ENCODE results near the gene APBA2. TPM values are rescaled to one million over a fixed set of nuclear protein-coding genes. Genes with fewer than 3 reads are reported as not detected.

The APBA2 gene
- total and polyA plus RNA-seq, 2 of the 4 experiments (the other 2 are of a cell fraction) = 21.7 to 33.0 TPM

DNA sequence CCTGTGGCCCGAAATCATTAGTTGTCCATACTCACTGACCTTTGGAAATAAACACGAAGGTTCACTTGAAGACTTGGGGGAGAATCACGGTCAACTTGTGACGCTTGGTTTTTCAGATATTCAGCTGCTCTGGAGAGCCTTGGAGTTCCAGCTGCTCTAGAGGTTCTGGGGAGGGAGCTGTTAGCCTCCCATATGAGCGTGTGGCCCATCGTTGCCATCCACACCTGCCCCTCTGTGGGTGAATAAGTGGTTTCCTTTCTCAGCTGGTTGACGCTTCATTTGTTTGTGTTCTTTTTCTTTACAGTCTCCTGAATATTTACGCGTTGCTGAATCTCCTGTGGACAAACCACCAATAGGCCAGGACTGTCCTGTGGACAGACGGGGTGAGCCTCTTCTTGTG, 35.6 kb downstream of the APBA2 start:
- no CpG with 5 or more reads among the region's 10 CpGs for WGBS, 2 experiments (ENCODE audit: extremely low coverage in 2 of 2, insufficient read length in 1 of 2)
- no TSS peak for BruUV-seq (replicated peaks)
- Histone ChIP-seq H4K8ac (ENCODE audit: low read depth in 2 of 2, low read length in 2 of 2) (no peak overlapping the region), H4K91ac (ENCODE audit: insufficient read depth, low read depth, low read length) (no peak overlapping the region), H3K4me1 (ENCODE audit: control insufficient read depth, insufficient read depth, low read length) (no peaks in the 10 kb centered on the region), H4K20me1 (ENCODE audit: insufficient read depth, low read length) (peaks cover 19% of the 10 kb centered on the region), H3K18ac (ENCODE audit: low read depth, low read length) (no peak overlapping the region), H3K14ac (replicated peaks; ENCODE audit: low read depth, low read length) (no peak overlapping the region), H2AK5ac (ENCODE audit: low read depth, low read length) (no peak overlapping the region), H2BK15ac (ENCODE audit: low read depth, low read length) (no peak overlapping the region), H3K4me3 (ENCODE audit: insufficient read depth, low read depth, low read length) (no peak overlapping the region), H3K56ac (ENCODE audit: extremely low read depth, insufficient read depth, low read length) (no peak overlapping the region), H3K36me3 (ENCODE audit: control insufficient read depth, insufficient read depth, low read length) (peaks cover 8% of the 10 kb centered on the region), H3K23ac (ENCODE audit: low read depth, low read length) (no peak overlapping the region), H2AFZ (replicated peaks; ENCODE audit: low read length, poor library complexity) (no peak overlapping the region), H2BK5ac (ENCODE audit: low read depth, low read length, poor library complexity, severe bottlenecking) (no peak overlapping the region), H3K27ac (ENCODE audit: insufficient read depth, low read length) (no peak overlapping the region), H3K27me3 (ENCODE audit: control insufficient read depth, insufficient read depth, low read length) (no peaks in the 10 kb centered on the region), H3K79me1 (ENCODE audit: low read depth in 1 of 2, low read length in 2 of 2) (peaks cover 3 to 50% of the 10 kb centered on the region in 2 experiments), H2BK20ac (ENCODE audit: low read depth, low read length) (no peak overlapping the region), H3K4me2 (ENCODE audit: low read depth, low read length) (no peak overlapping the region), H4K5ac (ENCODE audit: low read depth, low read length) (no peak overlapping the region), H3K9ac (ENCODE audit: low read depth, low read length) (no peak overlapping the region), H2AK9ac (replicated peaks; ENCODE audit: low read depth, low read length, poor library complexity) (no peak overlapping the region), H2BK120ac (ENCODE audit: low read depth, low read length) (no peak overlapping the region), H3K9me3 (ENCODE audit: control insufficient read depth, insufficient read depth, low read length) (no peaks in the 10 kb centered on the region), H3K4ac (ENCODE audit: low read depth, low read length) (no peak overlapping the region), H3K9me1 (ENCODE audit: insufficient read depth, low read length) (peaks cover 8% of the 10 kb centered on the region)
- TF ChIP-seq MXI1 (IDR thresholded peaks at IDR 0.05; ENCODE audit: borderline replicate concordance, low read depth, low read length) (no peak), RFX5 (IDR thresholded peaks at IDR 0.05; ENCODE audit: low read depth, low read length) (no peak), RCOR1 (IDR thresholded peaks at IDR 0.05; ENCODE audit: insufficient replicate concordance, low read length) (no peak), MAFK (IDR thresholded peaks at IDR 0.05; ENCODE audit: low read depth, low read length) (no peak), POLR2A (IDR thresholded peaks at IDR 0.05; ENCODE audit: low read depth, low read length) (no peak), NFE2L2 (IDR thresholded peaks at IDR 0.05; ENCODE audit: low read depth, low read length) (no peak), CEBPB (IDR thresholded peaks at IDR 0.05; ENCODE audit: low read depth, low read length) (no peak), BHLHE40 (IDR thresholded peaks at IDR 0.05; ENCODE audit: low read depth, low read length) (no peak), CHD1 (IDR thresholded peaks at IDR 0.05; ENCODE audit: low read depth, low read length) (no peak), RAD21 (IDR thresholded peaks at IDR 0.05; ENCODE audit: low read length) (no peak), FOS (IDR thresholded peaks at IDR 0.05; ENCODE audit: low read depth, low read length) (no peak), MAZ (IDR thresholded peaks at IDR 0.05; ENCODE audit: borderline replicate concordance, low read depth, low read length) (no peak), SMC3 (IDR thresholded peaks at IDR 0.05; ENCODE audit: low read depth, low read length) (no peak)
- TF ChIP-seq, protein P1, sequence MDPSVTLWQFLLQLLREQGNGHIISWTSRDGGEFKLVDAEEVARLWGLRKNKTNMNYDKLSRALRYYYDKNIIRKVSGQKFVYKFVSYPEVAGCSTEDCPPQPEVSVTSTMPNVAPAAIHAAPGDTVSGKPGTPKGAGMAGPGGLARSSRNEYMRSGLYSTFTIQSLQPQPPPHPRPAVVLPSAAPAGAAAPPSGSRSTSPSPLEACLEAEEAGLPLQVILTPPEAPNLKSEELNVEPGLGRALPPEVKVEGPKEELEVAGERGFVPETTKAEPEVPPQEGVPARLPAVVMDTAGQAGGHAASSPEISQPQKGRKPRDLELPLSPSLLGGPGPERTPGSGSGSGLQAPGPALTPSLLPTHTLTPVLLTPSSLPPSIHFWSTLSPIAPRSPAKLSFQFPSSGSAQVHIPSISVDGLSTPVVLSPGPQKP (IDR thresholded peaks at IDR 0.05; ENCODE audit: borderline replicate concordance, low read depth, low read length) = no peak
- TF ChIP-seq, protein P2, sequence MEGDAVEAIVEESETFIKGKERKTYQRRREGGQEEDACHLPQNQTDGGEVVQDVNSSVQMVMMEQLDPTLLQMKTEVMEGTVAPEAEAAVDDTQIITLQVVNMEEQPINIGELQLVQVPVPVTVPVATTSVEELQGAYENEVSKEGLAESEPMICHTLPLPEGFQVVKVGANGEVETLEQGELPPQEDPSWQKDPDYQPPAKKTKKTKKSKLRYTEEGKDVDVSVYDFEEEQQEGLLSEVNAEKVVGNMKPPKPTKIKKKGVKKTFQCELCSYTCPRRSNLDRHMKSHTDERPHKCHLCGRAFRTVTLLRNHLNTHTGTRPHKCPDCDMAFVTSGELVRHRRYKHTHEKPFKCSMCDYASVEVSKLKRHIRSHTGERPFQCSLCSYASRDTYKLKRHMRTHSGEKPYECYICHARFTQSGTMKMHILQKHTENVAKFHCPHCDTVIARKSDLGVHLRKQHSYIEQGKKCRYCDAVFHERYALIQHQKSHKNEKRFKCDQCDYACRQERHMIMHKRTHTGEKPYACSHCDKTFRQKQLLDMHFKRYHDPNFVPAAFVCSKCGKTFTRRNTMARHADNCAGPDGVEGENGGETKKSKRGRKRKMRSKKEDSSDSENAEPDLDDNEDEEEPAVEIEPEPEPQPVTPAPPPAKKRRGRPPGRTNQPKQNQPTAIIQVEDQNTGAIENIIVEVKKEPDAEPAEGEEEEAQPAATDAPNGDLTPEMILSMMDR (conservative IDR thresholded peaks at IDR 0.05; ENCODE audit: low read depth, low read length) = no peak
- TF ChIP-seq, protein P3, sequence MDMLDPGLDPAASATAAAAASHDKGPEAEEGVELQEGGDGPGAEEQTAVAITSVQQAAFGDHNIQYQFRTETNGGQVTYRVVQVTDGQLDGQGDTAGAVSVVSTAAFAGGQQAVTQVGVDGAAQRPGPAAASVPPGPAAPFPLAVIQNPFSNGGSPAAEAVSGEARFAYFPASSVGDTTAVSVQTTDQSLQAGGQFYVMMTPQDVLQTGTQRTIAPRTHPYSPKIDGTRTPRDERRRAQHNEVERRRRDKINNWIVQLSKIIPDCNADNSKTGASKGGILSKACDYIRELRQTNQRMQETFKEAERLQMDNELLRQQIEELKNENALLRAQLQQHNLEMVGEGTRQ (IDR thresholded peaks at IDR 0.05; ENCODE audit: low read depth, low read length) = no peak
- ChIA-PET CTCF (interaction anchor here (0.9 kb wide), 1 partner anchor 34 kb away, joined by 3 read pairs; no protein-coding TSS in a partner anchor), POLR2A (ENCODE audit: unreplicated experiment) (no interaction called here)
- intact Hi-C loops (cut with micrococcal nuclease) = no loop called here
- ATAC-seq (ENCODE audit: low read depth) = no peak
- in situ Hi-C loops (cut with MboI; ENCODE audit: low sequenced_read_pairs) = no loop called here
- no peak for DNase-seq
- dilution Hi-C loops (cut with HindIII; ENCODE audit: low sequenced_read_pairs, unreplicated experiment) = no loop called here
